ENCODE data around the gene RAB43.

DNA sequence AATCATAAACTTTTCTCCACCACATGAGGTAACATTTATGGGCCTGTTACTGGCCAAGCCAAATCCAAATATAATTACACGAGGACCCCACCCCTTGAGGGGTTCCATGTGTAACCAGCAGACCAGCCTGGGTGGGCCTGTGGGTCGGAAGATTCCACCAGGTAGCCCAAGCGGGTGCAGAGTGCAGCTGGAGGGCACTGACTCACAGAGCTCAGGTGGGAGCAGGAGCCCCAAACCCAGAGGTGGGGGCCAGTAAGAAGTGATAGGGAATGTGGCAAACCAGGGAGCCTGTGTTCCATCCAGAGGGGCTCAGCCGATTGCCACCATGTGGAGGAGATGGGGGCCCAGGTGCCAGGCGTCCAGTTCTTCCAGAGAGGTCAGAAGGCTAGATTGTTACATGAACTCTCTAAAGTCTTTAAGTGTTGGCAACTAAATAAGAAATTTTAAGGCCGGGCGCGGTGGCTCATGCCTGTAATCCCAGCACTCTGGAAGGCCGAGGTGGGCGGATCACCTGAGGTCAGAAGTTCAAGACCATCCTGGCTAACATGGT, 58.4 kb downstream of the RAB43 start:
- TF ChIP-seq, protein P1, sequence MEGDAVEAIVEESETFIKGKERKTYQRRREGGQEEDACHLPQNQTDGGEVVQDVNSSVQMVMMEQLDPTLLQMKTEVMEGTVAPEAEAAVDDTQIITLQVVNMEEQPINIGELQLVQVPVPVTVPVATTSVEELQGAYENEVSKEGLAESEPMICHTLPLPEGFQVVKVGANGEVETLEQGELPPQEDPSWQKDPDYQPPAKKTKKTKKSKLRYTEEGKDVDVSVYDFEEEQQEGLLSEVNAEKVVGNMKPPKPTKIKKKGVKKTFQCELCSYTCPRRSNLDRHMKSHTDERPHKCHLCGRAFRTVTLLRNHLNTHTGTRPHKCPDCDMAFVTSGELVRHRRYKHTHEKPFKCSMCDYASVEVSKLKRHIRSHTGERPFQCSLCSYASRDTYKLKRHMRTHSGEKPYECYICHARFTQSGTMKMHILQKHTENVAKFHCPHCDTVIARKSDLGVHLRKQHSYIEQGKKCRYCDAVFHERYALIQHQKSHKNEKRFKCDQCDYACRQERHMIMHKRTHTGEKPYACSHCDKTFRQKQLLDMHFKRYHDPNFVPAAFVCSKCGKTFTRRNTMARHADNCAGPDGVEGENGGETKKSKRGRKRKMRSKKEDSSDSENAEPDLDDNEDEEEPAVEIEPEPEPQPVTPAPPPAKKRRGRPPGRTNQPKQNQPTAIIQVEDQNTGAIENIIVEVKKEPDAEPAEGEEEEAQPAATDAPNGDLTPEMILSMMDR (IDR thresholded peaks at IDR 0.05): no peak
- no peak for TF ChIP-seq POLR2AphosphoS5 (IDR thresholded peaks at IDR 0.05; ENCODE audit: insufficient read depth in 1 of 2, low read depth in 1 of 2)

All from vagina (tissue), 2 donors.